NOMO-1 treated with dmso at 0.1 percent for 144 hours (cell line): ENCODE data around the gene UBE3C.
"Not testable (repeated sequence)": the region's sequence is repeated elsewhere in the genome, so short reads cannot be mapped to it uniquely, and the experiment has no call there.

Experiments used
- DNase-seq: peaks from one replicate; lab custom pipeline; 2025; ENCODE audit not compliant: unreplicated experiment; lab: John Stamatoyannopoulos, UW

UBE3C gene

GRCh38 chr7:157270060-157270444 is 131.3 kb downstream of the UBE3C start:
- no peak for DNase-seq

- DNase-seq, result no peak
Measured at GRCh38 chr7:157271315-157271990, 132.7 kb downstream of the UBE3C start.

- no peak for DNase-seq
Measured at GRCh38 chr7:157271991-157272324, 133.2 kb downstream of the UBE3C start.

- no peak for DNase-seq
Measured at GRCh38 chr7:157272351-157273207, 133.9 kb downstream of the UBE3C start.

- DNase-seq, result no peak
Measured at GRCh38 chr7:157273208-157274093, 134.7 kb downstream of the UBE3C start.

- DNase-seq, result not testable (repeated sequence)
Measured at GRCh38 chr7:157274094-157274634, 135.4 kb downstream of the UBE3C start.

- no peak for DNase-seq
Measured at GRCh38 chr7:157274991-157275427, 136.3 kb downstream of the UBE3C start.

GRCh38 chr7:157276091-157276561 is 137.4 kb downstream of the UBE3C start:
- DNase-seq, result no peak

- DNase-seq, result no peak
Measured at GRCh38 chr7:157276731-157277562, 138.2 kb downstream of the UBE3C start.

- not testable (repeated sequence) for DNase-seq
Measured at GRCh38 chr7:157277568-157277967, 138.8 kb downstream of the UBE3C start.

- DNase-seq, result no peak
Measured at GRCh38 chr7:157278167-157278790, 139.6 kb downstream of the UBE3C start.

- DNase-seq, result no peak
Measured at GRCh38 chr7:157278791-157279724, 140.3 kb downstream of the UBE3C start.

- no peak for DNase-seq
Measured at GRCh38 chr7:157279741-157280215, 141.1 kb downstream of the UBE3C start.

GRCh38 chr7:157280216-157280841 is 141.6 kb downstream of the UBE3C start:
- no peak for DNase-seq

- DNase-seq, result no peak
Measured at GRCh38 chr7:157281221-157281998, 142.7 kb downstream of the UBE3C start.

GRCh38 chr7:157282141-157282801 is 143.5 kb downstream of the UBE3C start:
- DNase-seq, result no peak
